BJ (cell line): Measurements from ENCODE around the gene CCBE1. TPM values are rescaled to one million over a fixed set of nuclear protein-coding genes. Genes with fewer than 3 reads are reported as not detected.

Experiments used
- CTCF ChIA-PET: fragments of 350-600 bp; formaldehyde crosslinking; extraction: SDS; loops from one replicate; lab custom pipeline; 2021; ENCODE audit warnings: antibody characterized with exemption, inconsistent platforms; lab: Yijun Ruan, JAX
- POLR2A ChIA-PET: fragments of 300-600 bp; sonication (Branson Sonifier 250); formaldehyde crosslinking; extraction: SDS; loops from one replicate; lab custom pipeline; 2021; ENCODE audit warnings: antibody characterized with exemption; lab: Charles Lee
- DNase-seq: peaks from one replicate; pipeline ENCODE4 v3.0.0-alpha.2; 2011; ENCODE audit warnings: low read depth
- H3K27me3 ChIP-seq: 2 replicates; pipeline ENCODE4 v1.6.0; 2011; ENCODE audit warnings: low read length; ENCODE audit not compliant: control insufficient read depth, insufficient read depth
- H3K36me3 ChIP-seq: 2 replicates; pipeline ENCODE4 v1.5.1; 2011; ENCODE audit warnings: low read length; ENCODE audit not compliant: control insufficient read depth, insufficient read depth
- H3K4me3 ChIP-seq: 2 replicates; pipeline ENCODE4 v1.5.1; 2011; ENCODE audit warnings: low read depth, mild to moderate bottlenecking, control low read depth, low read length
- CTCF ChIP-seq: IDR thresholded peaks from 2 replicates; pipeline ENCODE4 v1.5.1; 2011; ENCODE audit warnings: low read depth, mild to moderate bottlenecking, control low read depth, inconsistent platforms, low read length, moderate library complexity; ENCODE audit not compliant: insufficient read depth
- polyA plus RNA-seq: library from polyadenylated mRNA; depleted of rRNA; stranded (reverse); fragments of >200 nt; gene quantifications from 2 replicates; pipeline ENCODE4 v1.2.3, GENCODE V29; 2011

The CCBE1 gene
- polyA plus RNA-seq, 1 experiment: 51.2 TPM

- CTCF ChIA-PET: interaction anchor here (1.5 to 3.2 kb wide), 2 partner anchors 15 to 79 kb away, joined by 4 to 19 read pairs; no protein-coding TSS in a partner anchor
- POLR2A ChIA-PET: no interaction called here
- no peak for TF ChIP-seq CTCF
Measured at GRCh38 chr18:59386909-59387686, 310.1 kb downstream of the CCBE1 start.

GRCh38 chr18:59385191-59385590, 312.0 kb downstream of the CCBE1 start:
- Histone ChIP-seq H3K36me3 (no peaks in the 10 kb centered on the region), H3K4me3 (no peak overlapping the region), H3K27me3 (0 out of 2 replicates have a peak, but pooled peaks cover 1% of the 10 kb centered on the region)
- no peak for TF ChIP-seq CTCF
- no peak for DNase-seq
- POLR2A ChIA-PET: no interaction called here
- CTCF ChIA-PET: interaction anchor here (2.0 to 2.7 kb wide), 2 partner anchors 13 to 17 kb away, joined by 5 to 11 read pairs; no protein-coding TSS in a partner anchor

More at GRCh38 chr18:59386909-59387686, 310.1 kb downstream of the CCBE1 start:
- Histone ChIP-seq H3K4me3 (no peak overlapping the region), H3K27me3 (no peaks in the 10 kb centered on the region), H3K36me3 (no peaks in the 10 kb centered on the region)
- no peak for DNase-seq

GRCh38 chr18:59383851-59384250, 313.4 kb downstream of the CCBE1 start:
- Histone ChIP-seq H3K27me3 (0 out of 2 replicates have a peak, but pooled peaks cover 1% of the 10 kb centered on the region), H3K4me3 (no peak overlapping the region), H3K36me3 (no peaks in the 10 kb centered on the region)
- CTCF ChIA-PET: interaction anchor here (2.0 to 2.7 kb wide), 2 partner anchors 12 to 18 kb away, joined by 5 to 11 read pairs; no protein-coding TSS in a partner anchor
- no peak for DNase-seq
- TF ChIP-seq CTCF: no peak
- POLR2A ChIA-PET: no interaction called here

- H3K36me3 ChIP-seq: no peaks in the 10 kb centered on the region
- H3K27me3 ChIP-seq: 0 out of 2 replicates have a peak, but pooled peaks cover 1% of the 10 kb centered on the region
- ChIA-PET CTCF (interaction anchor here (1.3 kb wide), 1 partner anchor 20 kb away, joined by 4 read pairs; no protein-coding TSS in a partner anchor), POLR2A (no interaction called here)
- H3K4me3 ChIP-seq: no peak overlapping the region
- no peak for DNase-seq
- no peak for TF ChIP-seq CTCF
Measured at GRCh38 chr18:59382383-59382782, 314.8 kb downstream of the CCBE1 start.

- no peak for DNase-seq
- no peak for TF ChIP-seq CTCF
- ChIA-PET POLR2A (no interaction called here), CTCF (interaction anchor here (0.6 to 1.3 kb wide), 3 partner anchors 8 to 74 kb away, joined by 3 to 4 read pairs (median 4); no protein-coding TSS in a partner anchor)
- Histone ChIP-seq H3K36me3 (no peaks in the 10 kb centered on the region), H3K27me3 (0 out of 2 replicates have a peak, but pooled peaks cover 1% of the 10 kb centered on the region), H3K4me3 (no peak overlapping the region)
Measured at GRCh38 chr18:59381949-59382348, 315.3 kb downstream of the CCBE1 start.
